HG02970 (cell line): ENCODE data around the gene MYRIP.

Source experiments
- ATAC-seq: cut with Tn5 transposase; IDR thresholded peaks from one replicate; pipeline ENCODE4 v1.9.1; 2021; ENCODE audit warnings: mild to moderate bottlenecking, moderate library complexity, moderate number of reproducible peaks; ENCODE audit not compliant: unreplicated experiment, low FRiP score

The MYRIP gene

DNA sequence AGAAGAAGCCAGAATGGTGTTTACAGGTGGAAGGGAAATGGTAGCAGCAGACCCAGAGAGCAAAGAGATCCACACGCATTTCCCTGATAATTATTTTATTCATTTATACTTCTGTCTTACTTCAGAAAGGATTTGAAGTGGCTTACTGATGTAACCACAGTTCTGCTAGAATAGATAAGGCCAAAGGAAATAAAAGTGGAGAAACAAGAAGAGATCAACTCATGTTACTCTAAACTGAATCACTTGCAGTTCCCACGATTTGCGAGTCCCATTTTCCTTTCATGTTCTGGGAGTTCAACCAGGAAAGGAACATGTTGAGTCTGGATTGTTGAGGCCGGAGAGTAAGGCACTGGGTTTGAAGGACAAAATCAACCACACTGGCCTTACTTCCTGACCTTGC is 151.8 kb downstream of the MYRIP start:
- ATAC-seq, result no peak

DNA sequence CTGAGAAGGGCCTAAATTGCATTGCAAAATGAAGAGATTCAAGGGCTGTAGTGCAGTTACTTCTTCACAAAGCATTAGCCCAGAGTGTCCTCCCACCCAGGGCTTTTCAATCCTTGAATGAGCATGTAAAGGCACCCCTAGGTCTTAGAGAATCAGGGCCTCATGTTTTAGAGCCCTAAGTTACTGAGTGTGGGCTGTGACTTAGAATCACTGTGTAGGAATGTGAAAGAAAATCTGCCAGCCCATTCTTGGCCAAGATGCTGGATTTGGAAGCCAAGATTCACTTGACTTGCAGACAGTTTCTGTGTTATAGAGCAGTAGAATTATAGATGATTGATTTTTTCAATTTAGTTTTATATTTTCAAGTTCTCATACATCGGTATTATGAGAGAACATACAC is 153.2 kb downstream of the MYRIP start:
- no peak for ATAC-seq

DNA sequence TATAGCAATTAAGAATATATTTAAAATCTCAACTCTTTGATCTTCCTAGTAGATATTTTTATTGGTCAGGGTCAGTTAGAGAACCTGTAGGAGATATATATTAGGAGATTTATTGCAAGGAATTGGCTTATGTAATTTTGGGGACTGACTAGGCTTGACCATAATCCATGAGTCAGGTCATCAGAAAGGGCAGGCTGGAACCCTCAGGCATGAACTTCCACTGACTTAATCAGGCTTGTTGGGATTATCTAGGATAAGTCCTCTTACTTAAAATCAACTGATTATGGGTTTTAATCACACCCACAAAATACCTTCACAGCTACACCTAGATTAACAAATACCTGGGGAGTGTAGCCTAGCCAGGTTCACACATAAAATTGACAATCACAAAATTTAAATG is 156.1 kb downstream of the MYRIP start:
- no peak for ATAC-seq

DNA sequence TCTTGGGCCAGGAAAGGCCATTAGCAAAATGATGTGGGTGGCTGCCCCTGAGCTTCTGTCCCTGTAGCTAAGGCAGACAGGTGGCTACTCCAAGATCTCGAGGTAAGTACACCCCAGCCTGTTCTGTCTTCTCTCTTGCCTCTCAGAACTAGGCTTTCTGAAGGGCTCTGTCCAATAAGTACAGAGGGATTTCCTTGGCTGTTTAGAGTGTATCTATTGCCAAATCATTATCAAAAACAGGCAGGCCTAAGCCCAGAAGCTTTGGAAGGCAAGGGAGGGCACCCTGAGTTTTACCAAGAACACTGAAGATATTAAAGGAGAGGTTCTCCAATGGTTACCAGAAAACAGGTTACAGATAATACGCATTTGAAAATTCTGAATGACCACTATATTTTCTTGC is 156.6 kb downstream of the MYRIP start:
- ATAC-seq, result no peak

DNA sequence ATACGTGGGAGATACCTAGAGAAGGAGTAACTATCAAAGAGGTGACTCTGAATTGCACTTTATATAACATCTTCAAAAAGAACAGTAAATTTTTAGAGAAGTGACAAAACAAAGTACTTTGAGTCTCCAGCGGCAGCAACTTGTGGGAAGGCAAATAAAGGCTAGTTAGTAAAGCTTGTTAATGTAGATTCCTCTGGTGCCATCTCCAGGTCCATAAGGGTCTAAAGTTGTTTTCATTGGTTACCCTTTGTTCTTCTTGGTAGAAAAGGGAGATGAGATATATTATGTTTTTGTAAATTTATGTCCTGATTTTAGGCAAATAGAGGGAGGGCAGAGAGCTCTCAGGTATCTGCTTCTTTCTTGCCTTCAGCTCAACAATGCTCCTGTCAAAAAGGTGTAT is 161.6 kb downstream of the MYRIP start:
- no peak for ATAC-seq

DNA sequence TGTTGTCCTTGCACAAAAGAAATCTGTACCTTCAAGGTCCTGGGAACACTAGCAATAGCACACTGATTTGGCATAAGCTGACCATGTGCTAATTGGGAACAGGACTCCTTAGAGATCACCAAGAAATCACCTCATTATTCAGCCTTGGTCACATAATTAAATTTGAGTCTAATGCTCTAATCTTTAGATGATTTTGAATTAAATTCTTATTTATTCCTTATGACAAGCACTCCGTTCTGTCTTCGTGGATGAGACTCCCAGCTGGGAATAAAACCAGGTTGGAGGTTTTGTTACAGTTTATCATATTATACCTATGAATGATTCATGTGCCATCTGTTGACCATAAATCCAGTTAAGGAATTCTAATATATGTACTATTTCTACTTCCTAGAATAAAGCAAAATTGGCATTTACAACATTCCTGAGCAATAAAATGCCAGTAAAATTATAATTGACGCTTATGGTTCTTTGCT is 162.2 kb downstream of the MYRIP start:
- ATAC-seq, result no peak

DNA sequence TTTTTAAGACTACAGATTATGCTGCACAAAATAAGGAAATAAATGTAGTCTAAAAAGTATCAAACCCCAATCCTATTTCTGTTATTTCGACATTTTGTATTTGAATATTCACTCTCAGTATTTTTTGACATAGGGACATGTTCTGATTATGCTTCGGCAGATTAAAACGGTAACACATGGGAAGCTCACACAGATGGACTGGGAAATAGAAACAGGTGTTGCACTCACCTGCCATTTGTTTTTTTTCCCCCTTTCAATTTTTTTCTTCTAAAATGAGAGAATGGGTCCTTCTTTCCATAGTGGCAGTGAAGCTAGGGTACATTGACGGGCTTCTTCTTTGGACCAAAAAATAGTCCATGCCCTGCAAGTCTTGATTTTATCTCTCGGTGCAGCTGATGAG is 163.1 kb downstream of the MYRIP start:
- no peak for ATAC-seq

DNA sequence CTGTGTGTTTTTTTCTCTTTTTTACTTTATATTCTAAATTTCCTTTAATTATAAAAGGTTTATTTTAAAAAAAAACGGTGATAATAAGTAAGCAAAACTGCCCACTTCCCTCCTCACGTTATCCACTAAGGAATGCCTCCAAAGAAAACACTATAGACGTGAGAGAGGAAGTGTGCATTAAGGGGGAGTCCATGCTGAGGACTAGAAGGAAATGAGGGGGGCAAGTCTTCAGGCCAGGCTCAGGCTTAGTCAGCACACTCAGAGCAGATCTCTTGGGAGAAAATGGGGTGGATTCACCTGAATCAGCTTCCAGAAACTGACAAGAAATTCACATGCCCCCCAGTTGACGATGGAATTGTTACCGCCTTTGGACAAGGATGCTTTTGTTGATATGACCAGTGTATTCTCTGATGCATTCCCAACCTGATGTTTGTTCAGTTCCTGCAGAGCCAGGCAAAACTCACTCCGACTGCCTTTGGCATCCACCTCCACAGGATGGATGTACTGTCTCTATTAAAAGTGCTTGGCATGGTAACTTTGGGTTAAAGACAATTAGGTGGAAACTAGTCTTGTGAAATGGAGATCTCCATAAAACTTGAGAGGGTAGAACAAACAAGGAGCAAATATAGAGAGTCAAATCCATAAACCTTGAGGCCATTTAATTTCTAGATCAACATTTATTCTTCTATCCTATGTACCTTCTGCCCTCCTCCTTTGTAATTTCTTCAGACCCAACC is 167.8 kb downstream of the MYRIP start:
- no peak for ATAC-seq

DNA sequence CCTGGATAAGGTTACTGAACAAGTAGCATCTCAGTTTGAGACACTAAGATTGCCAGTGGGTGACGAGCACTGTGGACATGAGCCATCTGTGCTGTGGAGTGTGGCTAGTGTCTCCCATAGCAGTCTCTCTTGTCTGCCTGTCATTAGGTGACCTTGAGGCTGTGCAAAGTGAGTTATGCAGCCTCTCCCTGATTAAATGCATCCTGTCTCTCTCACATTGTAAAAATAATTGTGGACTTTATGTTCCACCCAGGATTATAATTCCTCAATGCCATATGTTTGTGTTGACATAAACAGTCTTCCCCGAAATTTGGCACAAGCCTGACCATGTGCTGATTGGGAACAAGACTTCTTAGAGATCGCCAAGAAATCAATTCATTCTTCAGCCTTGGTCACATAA is 168.9 kb downstream of the MYRIP start:
- ATAC-seq, result no peak

DNA sequence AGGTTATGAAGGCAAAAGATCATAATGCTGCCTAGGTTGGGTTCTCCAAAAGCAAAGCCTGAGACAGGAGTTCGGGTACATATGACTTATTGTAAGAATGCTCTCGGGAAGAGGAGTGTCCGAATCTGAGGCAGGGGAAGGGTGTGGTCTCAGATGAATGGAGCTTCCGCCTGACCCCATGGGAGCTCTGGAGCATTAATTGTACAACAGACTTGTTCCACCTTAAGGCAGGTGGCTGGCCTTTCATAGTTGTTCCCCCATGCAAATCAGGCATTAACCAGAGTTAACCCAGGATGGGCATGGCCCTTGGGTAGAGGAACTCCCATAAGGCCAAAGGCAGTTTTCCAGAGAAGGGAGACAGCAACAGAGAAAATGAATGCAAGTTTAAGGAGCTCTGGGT is 170.6 kb downstream of the MYRIP start:
- ATAC-seq, result no peak

DNA sequence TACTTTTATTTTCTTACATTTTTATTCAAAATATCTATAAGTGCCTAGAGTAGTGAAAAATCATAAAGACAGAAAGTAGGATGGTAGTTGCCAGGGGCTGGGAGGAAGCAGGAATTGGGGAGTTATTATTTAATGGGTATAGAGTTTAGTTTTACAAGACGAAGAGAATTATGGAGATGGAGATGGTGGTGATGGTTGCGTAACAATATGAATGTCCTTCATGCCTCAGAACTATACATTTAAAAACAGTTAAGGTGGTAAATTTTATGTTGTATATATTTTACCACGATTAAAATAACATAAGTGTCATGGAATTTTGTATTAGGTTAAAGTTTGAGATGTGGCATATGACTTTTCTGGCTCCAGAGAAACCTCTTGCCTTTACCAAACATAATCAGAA is 171.4 kb downstream of the MYRIP start:
- no peak for ATAC-seq

DNA sequence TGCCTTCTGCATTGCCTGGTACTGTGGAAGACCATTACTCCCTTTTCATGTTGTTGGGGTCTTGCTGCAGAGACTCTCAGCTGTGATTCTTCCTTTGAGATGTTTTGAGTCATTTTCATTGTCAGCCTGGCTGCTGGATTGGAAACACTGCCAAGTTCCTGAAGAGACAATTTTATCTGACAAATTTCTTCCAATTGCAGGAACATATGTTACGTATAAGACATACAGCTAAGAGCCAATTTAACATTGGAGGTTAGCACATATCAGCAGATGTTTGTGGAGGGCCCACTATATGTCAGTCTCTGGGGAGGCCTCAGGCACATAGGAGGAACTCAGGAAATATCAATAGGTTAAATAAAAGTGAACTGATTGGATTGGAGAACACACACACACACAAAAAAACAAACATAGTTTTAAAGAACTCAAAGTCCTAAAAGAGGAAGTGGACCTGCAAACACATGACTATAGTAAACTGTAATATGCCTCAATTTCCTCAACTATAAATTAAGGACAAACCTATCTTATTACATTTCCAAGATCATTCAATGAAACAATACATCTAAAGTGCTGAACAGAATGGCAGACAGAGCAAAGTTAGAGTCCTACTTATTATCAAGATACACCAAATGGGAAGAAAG is 172.3 kb downstream of the MYRIP start:
- ATAC-seq, result no peak

DNA sequence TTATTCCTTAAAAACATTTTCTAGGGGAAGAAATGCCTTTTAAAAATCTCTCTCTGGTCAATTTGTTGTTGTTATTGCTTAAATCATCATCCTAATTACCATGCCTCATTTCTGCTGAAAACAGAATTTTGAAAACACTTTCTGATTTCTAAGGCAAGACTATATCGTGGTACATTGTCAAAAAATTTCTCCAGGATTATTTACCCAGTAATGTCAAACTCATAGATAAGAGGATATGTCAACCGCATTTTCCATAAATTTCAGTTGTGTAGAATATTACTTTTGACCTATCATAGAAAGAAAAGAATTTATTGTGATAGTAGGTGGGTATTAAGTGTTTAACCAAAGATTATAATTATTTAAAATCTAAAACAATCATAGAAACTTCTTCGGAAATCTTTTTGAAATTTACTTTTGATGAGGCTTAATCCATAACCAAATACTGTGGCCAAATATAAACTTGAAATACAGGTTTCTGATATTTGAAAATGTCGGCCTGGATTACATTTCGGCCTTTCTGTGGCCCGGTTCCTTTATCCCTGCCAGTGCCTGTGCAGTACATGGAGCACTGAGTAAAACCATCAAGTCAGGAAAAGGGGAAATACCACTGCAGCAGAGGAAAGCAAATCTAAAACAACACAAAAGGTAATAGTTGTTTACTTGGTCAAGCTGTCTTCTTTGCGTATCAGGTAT is 173.4 kb downstream of the MYRIP start:
- ATAC-seq, result no peak

DNA sequence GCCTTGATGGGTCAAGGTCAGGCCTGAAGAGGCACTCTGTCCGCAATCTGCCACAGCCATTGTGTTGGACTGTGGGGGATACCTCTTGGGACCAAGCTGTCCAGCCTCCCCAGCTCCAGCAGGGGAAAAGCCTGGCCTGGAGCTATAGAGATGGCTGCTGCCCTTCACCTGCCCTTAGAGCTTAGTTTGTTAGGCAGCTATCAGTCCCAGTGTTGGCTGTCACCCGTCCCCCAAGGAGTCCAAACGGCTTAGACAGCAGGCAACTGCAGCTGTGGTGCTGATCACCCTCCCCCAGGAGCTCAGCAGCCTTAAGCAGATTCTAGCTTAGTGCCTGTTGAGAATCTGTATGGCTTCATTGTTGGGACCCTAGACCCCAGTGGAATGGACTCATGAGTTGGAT is 180.3 kb downstream of the MYRIP start:
- ATAC-seq, result no peak

DNA sequence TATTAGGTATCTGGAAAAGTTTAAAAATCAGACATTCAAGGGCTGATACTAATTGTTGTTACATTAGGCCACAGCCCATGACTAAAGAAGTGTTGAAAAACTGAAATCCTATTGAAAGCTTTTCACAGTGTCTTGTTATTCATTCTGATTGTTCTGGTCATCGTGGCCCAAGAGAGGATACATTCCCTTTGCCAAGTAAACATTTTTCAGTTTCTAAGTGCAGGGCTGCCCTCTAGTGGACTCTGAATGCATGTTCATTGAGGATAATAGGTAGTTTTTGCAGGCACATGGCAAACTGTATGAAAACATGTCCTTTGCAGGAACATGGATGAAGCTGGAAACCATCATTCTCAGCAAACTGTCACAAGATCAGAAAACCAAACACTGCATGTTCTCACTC is 181.1 kb downstream of the MYRIP start:
- ATAC-seq, result no peak

DNA sequence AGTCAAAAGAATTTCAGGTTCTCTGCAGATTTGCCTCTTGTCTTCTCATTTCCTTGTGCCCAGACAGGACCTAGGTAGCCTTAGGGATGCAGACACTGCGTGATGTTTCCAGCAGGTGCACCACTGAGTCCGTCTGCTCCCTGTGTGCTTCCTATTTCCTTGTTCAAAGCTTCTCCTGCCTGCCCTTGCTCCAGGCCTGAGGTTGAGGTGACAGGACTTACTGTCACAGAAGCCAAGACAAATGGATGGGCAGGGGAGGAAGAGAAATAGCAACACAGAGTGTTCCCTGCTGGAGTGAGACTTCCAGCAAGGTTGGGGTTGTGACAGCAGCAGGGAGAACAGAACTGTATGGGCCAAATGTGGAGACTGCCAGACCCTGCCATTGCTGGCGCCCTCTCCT is 199.4 kb downstream of the MYRIP start:
- no peak for ATAC-seq

DNA sequence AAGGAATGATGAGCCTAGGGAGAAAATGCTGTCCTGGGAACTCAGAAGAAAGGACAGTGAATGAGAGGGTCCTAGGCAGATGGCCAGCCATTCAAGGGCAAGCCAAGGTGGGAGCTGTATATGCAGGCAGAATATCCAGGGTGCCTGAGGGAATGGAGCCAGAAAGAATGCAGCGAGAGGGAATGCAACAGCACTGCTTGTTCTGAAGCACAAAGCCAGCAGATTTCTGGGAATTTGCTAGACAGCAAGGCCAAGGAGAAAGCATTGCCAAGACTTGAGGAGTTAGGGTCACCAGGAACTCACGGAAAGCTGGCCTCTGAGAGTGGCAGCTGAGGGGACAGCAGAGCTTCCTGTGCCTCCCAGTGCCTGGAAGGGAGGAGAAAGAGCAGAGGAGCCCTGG is 200.6 kb downstream of the MYRIP start:
- no peak for ATAC-seq

DNA sequence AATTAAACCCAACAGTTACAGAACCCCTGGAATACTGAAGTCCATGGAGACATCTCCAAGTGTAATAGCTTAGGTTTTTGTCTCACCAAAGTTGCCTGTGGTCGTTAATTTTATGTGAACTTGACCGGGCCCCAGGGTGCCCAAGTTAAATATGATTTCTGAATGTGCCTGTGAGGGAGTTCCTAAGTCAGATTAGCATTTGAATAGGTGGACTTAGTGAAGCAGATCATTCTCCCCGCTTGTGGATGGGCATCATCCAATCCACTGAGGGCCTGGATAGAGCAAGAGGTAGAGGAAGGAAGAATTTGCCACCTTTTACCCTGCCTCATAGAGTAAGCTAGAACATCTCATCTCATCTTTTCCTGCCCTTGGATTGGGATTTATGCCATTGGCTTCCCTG is 203.0 kb downstream of the MYRIP start:
- ATAC-seq, result no peak

DNA sequence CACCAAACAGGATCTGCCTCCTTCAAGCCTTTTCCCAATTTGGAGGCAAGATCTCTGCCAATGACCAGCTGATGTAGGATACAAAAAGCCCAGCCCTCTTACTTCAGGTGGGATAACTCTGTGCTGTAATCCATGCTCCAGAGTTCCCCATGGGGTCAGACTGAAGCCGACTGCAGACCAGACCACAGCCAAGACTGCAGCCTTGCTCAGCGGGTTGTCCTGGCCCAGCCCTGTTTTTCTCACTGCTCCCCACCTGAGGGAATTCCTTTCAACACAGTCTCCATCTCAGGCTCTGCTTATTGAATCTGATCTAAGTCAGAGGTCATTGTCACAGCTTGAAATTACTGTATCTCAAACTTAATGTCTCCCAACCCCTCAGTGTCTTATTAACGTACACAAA is 207.0 kb downstream of the MYRIP start:
- ATAC-seq, result no peak

DNA sequence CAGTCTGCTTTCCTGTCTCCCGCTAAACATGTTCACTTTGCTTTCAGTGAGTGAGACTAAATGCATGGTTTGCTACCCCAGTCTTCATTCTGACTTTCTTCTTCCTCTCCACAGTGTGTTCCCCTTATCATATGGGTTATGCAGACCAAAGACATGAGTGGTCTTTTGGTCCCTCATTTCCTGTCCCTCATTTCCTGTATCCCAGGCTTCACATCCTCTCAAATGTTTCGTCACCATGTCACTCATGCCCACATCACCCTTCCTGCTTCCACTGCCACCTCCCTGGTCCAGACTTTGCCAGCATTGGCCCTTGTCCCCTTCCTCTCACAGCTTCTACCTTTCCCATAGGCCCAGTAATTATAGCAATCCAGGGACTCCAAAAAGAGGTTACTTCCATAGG is 209.0 kb downstream of the MYRIP start:
- ATAC-seq, result no peak

DNA sequence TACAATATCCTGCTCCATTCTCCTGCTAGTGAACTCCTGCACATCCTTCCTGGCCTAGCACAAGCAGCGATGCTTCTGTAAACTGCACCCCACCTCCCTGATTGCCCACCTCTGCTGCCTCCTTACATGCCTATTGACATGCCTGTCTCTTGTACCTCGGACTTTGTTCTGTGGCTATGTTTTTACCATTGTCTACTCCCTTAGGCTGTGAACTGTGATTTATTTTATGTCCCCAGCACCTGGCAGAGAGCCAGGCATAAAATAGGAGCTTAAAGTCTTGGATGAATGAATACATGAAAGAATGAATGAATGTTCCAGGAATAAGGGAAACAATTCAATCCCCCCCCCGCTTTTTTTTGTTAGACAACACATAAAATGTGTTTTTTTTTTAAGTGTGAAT is 210.0 kb downstream of the MYRIP start:
- no peak for ATAC-seq

DNA sequence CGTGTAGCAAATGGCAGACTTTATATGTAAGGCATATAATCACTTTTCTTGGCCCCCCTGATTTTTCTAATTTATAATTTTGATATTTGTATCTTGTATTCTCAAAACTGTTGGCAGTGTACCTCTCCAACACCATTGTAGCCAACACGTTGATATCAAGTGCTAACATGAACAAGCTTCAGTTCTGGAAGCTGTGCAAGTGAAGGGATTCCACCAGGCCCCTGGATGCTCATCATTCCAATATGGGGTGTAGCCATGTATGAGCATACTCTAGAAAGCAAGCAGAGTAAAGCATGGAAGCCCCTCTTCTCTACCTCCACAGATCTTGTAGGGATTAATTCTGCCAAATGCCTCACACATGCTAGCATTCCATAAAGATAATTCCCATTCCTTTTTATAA is 211.3 kb downstream of the MYRIP start:
- no peak for ATAC-seq
